Right atrium auricular region (tissue), 2 donors: Measurements from ENCODE around the gene GCG. TPM values are rescaled to one million over a fixed set of nuclear protein-coding genes. Genes with fewer than 3 reads are reported as not detected.

Source experiments
- total RNA-seq, 2 donors: library from RNA; depleted of rRNA; stranded (reverse); fragments of >200 nt; gene quantifications; one replicate each; pipeline ENCODE4 v1.1.0, GENCODE V29; 2016

The GCG gene
- total RNA-seq, 2 donors from 2014 or later = not detected

Other genes starting within 250 kb of the GCG start
- 1 to 10 TPM; 4.5 to 6.8 TPM for gene DPP4, start 78.0 kb downstream of the GCG start, total RNA-seq
- 1 to 10 TPM in 1 of 2 donors, under 1 TPM in 1; 0.71 to 5.7 TPM for gene FAP, start 91.2 kb upstream of the GCG start, total RNA-seq
- 1 to 10 TPM; 4.1 to 6.6 TPM for gene IFIH1, start 166.4 kb upstream of the GCG start, total RNA-seq
- gene GCA, start 191.9 kb upstream of the GCG start, total RNA-seq = 10 to 100 TPM; 11.1 to 14.3 TPM